SH-SY5Y (cell line): ENCODE data around the gene GABRR3.

ENCODE experiments used
- GATA2 ChIP-seq: IDR thresholded peaks from 2 replicates; pipeline ENCODE4 v1.6.1; 2011; ENCODE audit warnings: mild to moderate bottlenecking, low read depth, low read length
- GATA3 ChIP-seq: IDR thresholded peaks from 2 replicates; pipeline ENCODE4 v1.6.1; 2011; ENCODE audit warnings: low read depth, mild to moderate bottlenecking, low read length, moderate library complexity

DNA sequence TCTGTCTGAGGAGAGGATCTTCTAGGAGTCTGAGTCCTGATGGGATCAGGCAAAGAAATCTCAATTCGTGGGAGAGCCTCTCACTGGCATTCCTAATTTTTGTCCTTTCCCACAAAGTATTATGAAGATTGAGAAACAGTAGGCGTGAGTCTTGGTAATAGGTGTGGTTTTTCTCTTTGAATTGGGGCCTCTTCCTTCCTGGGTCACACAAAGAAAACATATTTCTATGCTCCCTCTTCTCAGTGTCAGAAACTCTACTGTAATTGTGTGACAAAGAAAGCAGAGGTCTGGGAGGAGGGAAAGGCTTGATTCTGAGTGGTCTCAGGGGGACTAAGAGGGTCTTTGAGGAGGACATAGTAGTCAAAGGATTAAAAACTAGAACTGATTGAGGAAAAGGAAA, 6.0 kb downstream of the GABRR3 start:
- TF ChIP-seq GATA3 (no peak), GATA2 (no peak)
